HG02870 (cell line): Measurements from ENCODE around the gene RFFL.
A peak's percentile ranks its signal among the peaks of the same experiment; 100 is the strongest.

ENCODE experiments used
- ATAC-seq: cut with Tn5 transposase; IDR thresholded peaks from one replicate; pipeline ENCODE4 v1.9.1; 2021; ENCODE audit warnings: mild to moderate bottlenecking, moderate library complexity; ENCODE audit not compliant: unreplicated experiment

RFFL gene

DNA sequence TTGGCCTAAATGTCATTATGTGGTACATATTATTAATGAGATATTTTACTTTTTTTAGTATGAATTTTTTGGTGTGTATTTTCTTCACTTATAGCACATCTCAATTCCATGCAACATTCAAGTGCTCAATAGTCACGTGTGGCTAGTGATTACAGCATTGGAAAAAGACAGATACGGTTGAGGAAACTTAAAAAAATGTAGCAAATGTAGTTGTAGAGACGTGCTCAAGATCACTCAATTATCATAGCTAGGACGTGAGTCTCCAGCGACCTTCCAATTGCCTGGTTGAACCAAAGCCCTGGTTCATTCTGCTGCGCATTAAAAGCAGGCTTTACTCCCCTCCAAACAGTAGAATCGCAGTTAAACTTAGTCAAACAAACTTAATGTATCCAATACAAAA, 84.4 kb downstream of the RFFL start:
- ATAC-seq: no peak

DNA sequence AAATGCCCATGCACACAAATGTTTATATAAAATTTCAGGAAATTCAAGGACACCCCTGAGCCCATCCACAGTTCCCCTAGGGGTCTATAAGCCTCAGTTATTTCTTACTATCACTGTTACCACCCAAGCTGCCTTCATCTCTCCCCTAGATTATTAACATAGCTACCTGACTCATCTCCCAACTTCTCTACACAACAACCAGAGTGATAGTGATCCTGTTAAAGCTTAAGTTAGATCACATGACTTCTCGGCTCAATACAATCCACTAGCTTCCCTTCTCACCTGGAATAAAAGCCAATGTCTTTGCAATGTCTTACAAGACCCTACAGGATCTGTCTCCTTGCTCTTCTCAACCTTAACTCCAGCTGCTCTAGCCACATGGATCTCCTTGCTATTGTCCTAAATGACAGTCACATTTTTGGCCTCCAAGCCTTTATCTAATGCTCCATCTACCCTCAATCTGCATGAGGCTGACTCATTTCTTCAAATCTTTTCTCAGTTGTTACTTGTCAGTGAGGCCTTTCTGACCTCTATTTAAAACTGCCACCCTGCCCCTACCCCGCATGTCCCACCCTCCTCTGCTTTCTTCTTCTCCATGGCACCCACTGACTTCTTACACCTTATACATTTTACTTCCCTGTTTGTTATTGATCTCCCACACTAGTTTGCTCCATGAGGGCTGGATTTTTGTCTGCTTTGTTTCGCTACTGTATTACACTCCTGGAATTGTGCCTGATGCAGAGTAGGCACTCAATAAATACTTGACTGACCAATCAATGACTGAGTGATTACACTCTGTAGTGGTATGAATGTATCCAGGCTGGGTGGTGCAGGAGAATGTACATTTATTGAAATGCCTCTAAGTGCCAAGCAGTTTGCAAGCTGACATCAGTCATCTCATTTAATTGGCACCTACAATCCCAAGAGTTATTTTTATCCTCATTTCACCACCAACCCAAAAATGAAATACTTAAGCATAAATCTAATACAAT, 88.4 kb downstream of the RFFL start:
- ATAC-seq: no peak

DNA sequence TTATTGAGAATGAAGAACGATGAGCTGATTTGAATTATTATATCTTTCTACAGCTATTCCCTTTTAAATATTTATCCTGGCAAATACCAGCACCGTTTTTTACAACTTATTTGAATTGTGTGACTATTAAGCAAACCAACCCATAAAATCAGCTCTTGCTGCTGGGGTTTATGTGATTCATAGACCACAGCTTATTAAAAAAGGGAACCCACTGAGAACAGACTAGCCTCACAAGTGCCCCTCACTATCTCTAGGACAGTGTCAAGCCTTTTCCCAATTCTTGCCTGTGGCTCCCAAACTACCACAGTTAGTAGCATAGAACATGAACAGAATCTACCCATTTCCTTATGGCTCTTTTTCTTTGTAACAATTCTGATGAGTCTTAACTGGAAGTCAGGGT, 89.3 kb downstream of the RFFL start:
- ATAC-seq: no peak

GRCh38 chr17:34961093-34961911, 102.2 kb downstream of the RFFL start, which contains the start of the genes CCT6B and ZNF830:
Gene CCT6B, minus strand, starts transcription at chr17:34961460. Its CDS starts 67 bp downstream, at chr17:34961393.
Gene ZNF830, plus strand, starts transcription at chr17:34961540. Its CDS starts 27 bp downstream, at chr17:34961567.
- ATAC-seq: peak; percentile 94

DNA sequence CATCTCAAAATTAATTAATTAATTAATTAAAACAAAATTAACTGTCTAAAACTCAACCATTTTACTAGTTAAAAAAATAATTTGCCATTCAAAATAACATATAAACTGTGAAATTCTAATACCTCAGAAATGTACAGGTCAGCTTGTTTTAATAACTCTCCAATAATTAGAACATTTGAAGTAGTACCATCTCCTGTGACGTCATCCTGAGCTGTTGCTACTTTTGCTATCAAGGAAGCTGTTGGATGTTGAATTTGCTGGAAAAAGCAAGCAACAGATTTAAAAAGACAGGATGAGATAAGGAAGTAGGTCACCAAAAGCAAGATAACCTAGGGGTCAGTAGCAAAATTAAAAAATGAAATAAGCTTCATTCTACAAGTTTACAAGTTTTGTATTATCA, 105.1 kb downstream of the RFFL start:
- ATAC-seq: no peak
